Measurements from ENCODE around the gene HIP1.
"Not testable (repeated sequence)": the region's sequence is repeated elsewhere in the genome, so short reads cannot be mapped to it uniquely, and the experiment has no call there.

HIP1 gene

DNA sequence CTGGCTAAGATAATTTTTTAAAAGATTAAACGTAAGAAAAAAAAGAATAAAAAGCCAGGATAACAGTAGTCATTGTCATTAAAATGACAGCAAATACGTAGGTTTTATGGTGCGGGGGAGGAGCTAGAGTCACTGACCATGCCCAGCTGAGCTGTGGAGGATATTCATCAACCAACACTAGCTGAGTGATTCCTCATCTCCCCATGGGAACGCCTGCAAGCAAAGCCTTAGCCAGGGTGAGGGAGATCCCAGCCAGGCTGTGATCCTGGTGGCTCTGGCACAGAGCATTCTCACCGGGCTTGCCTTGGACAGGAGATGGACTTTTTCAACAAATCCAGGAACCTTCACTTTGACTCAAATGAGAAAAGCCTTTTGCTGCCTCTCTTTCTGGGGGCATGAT, 94.2 kb downstream of the HIP1 start:
- no peak for DNase-seq (ENCODE audit: low spot score)
- no peak for FAIRE-seq

DNA sequence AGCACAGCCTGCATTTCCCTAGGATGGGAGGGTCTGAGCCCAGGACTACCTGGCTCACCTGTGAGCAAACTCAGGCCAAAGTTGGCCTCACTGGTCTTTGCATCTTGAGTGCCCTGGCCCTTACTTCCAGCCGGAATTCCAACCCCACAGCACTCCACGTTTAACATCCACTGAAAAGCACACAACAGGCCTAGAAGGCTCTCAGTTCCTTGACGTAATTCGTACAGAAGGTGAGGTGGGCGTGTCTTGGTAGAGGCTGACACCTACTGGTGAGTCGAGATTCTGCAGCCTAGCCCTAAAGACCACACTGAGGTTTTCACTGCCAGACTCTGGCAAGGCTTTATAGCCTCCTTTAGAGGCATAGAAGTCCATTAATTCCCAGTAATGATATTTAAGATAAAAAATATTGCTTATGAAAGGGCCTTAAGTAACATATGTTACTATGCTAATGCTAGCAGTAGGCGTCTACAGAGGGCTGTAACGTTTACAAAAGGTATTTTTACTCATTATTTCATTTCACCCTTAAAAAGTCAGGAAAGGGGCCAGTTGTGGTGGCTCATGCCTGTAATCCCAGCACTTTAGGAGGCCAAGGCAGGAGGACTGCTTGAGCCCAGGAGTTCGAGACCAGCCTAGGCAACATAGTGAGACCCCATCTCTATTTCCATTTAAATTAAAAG, 95.8 kb downstream of the HIP1 start:
- FAIRE-seq (no peak), DNase-seq (ENCODE audit: low spot score) (peak; percentile 54)

DNA sequence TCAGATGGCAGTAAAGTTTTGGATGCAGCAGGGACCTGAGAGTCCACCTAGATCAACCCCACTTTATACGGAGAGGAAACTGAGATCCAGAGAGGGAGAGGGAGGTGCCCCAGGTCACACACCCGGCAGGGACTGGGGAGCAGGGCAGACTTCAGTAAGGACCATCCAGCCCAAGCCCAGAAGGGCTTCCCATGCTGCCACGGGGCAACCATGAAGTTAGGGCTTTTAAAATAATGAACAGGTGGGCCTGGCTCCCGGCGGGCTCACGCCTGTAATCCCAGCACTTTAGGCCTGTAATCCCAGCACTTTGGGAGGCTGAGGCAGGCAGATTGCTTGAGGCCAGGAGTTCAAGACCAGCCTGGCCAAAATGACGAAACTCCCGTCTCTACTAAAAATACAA, 98.5 kb downstream of the HIP1 start:
- DNase-seq (ENCODE audit: low spot score) (no peak), FAIRE-seq (no peak)

DNA sequence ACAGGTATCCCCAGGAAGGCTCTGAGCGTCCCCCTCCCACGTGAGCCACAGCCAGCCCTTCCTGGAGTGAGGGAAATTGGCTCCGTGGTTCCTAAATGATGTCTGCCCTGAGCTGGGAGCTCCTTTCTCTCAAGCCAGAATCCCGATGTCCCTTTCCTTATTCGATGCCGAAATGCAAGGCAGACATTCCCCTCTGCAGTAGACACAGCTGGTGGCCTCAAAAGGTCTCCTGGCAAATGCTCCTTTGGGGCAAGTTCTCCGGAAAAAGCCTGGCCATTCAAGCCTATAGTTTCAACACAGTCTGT, 98.9 kb downstream of the HIP1 start:
- no peak for DNase-seq (ENCODE audit: low spot score)

DNA sequence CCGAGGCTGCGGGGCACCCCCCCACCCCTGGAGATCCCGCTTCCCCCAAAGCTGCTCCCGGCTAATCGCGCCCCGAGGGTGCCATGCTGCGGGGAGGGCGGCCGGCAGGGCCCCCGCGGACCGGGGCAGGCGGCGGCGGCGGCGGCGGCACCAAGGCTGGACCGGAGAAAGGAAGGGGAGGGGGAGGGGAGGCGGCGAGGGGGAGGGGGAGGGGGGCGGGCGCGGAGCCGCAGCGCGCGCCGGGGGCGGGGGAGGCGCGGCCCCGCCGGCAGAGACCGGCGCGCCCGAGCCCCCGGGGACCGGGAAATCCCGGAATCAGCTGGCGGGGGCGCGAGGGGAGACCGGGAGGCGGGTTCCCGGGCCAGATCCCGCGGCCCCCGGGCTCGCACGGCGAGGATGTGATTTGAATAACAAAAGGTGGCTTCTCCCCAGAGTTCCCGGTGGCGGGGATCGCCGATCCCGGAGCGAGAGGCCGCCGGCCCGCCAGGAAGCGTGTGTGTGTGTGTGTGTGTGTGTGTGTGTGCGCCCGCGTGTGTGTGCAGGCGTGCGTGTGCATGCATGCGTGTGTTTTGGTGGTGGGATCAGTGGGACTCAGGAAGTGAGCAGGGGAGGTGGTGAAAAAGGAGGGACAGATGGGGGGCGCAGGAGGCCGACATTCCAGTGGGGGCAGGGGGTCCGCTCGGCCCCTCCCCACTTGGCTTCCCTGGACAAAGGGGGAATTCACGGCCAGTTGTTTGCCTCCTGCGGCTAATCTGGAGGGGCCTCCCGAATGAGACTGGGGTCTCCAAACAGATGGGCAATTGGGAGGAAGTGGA, 99.5 kb downstream of the HIP1 start:
- no peak for FAIRE-seq

More for the DNA sequence above, 98.9 kb downstream of the HIP1 start:
- no peak for FAIRE-seq

DNA sequence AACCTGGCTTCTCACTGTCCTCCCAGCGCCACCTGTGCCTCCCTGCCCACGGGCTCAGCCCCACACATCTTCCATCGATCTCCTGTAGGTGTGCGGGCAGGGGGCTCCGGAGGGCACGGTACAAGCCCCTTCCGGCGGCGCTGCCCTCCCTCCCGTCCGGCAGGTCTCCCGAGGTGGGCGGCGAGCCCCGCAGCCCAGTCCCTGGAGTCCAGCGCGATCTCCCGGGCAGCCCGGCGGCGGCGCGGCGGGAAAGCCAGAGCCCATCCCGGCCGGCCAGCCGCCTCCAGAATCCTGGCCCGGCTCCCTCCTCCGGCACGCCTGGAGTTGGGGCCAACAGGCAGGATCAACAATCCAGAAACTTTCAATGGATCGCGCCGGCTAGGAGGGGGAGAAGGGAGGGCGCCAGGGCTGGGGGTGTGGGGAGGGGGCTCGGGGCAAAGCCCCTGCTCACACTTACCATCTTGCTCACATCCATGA, 100.1 kb downstream of the HIP1 start:
- FAIRE-seq (no peak), DNase-seq (ENCODE audit: low spot score) (no peak)

More for the DNA sequence above, 99.5 kb downstream of the HIP1 start:
- no peak for DNase-seq (ENCODE audit: low spot score)

DNA sequence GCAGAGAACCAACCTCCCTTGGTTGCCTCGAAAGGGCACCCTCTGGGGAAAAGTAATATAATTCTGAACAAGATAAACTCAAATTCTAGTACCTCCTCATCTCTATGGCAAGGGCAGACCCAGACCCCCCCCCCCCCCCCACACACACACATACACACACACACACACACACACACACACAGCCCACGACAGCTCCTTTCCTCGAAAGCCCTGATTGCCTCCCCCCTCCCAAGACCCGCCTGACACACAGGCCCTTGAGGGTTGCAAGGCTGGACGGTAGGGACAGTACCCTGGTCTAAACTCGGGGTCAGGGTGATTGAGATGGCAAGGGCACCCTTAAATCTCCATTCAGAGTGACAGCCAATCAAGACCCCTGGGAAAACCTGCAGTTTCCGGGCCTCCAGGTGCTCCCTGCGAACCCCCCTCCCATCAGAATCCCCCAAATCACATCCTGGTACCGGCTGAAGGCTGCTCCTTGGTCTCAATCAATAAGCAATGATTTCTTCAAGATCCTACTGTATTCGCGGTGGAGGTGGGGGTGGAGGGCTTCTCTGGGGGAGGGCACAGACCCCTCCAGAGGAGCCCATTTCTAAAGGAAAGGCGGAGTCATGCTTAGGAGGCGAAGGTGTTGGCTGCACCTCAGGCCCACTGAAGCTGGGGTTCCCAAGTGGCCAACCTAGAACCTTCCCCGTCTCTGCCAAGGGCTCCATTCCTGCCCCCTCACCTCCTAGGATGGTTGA, 100.7 kb downstream of the HIP1 start:
- no peak for DNase-seq (ENCODE audit: low spot score)
- no peak for FAIRE-seq

DNA sequence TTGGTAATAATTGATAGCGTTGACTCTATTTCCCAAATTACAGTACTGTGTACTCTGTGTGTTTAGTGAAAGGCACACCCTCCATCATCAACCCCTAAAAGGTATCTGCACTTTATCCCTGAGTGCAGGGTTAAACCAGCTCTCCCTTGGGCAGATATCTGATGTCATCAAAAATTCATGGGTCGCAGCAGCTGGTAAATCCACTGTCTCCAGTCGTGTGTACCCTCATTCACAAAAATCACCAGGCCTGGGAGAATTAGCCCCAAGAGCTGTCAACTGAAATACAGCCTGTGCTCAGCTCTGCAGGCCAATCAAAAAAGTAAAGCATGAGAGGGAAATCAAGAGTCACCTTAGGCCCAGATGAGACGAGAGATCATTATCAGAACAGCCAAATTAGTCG, 103.7 kb downstream of the HIP1 start:
- no peak for DNase-seq (ENCODE audit: low spot score)
- no peak for FAIRE-seq

DNA sequence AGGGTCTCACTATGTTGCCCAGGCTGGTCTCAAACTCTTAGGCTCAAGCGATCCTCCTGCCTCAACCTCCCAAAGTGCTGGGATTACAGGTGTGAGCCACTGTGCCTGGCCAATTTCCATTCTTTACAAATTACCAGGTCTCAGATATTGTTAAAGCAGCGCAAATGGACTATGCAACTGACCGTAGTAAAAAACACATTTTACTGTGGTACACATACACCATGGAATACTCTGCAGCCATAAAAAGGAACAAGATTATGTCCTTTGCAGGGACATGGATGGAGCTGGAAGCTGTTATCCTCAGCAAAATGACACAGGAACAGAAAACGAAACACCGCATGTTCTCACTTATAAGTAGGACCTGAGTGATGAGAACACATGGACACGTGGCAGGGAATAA, 106.2 kb downstream of the HIP1 start:
- DNase-seq (ENCODE audit: low spot score); FAIRE-seq: not testable (repeated sequence)

DNA sequence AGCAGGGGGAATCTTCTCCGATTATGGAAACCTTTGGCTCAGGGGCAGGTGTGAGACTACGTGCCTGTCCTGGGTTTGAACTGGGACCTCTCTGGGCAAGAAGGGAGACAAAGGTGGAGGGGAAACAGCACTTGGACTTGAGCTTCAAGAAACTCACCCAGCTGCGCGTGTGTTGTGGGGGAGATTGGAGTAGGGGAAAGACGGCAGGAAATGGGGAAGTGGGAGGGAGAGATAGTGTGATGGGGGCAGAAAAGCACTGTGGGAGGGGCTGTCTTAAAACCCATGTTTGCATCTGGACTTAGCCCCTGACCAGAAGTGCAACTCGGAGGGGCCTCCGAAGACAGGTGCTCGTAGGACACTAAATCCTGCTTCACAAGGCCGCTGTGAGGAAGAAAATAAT, 107.0 kb downstream of the HIP1 start:
- FAIRE-seq = no peak
- no peak for DNase-seq (ENCODE audit: low spot score)

DNA sequence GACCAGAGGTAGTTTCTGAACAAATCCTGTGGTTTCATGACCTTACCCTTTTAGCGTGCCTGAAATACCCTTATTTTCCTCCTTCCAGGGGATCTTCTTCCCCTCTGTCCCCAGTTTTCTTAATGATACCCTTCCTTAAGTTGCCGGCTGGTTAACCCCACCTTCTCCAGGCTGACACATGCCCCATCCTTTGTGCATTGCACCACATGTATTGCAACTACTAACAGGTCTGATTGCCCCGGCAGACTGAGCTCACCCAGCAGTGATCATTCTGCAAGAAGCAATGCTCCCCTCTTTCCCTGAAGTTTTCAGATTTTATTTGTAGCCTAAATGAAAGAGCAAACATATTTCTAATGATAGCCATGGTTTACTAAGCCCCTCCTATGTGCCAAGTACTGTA, 108.2 kb downstream of the HIP1 start:
- FAIRE-seq (no peak), DNase-seq (ENCODE audit: low spot score) (no peak)

DNA sequence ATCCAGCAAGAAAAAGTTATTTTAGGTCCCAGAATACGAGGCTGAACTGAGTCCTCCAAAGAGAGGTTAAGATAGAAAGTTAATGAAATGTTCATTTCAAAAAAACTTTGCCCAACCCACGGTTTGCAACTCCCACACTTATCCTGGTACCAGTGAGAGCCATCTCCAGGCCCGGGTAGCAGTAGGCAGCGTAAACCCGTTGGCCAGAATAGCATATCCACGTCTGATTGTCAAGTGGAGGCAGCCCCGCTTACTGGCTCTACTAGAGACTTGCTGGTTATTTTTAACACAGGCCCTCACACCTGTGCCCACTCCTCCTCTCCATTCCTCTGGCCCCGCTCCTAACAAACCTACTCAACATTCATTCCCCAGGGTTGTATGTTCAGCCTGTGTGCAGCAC, 109.7 kb downstream of the HIP1 start:
- FAIRE-seq = no peak
- no peak for DNase-seq (ENCODE audit: low spot score)

DNA sequence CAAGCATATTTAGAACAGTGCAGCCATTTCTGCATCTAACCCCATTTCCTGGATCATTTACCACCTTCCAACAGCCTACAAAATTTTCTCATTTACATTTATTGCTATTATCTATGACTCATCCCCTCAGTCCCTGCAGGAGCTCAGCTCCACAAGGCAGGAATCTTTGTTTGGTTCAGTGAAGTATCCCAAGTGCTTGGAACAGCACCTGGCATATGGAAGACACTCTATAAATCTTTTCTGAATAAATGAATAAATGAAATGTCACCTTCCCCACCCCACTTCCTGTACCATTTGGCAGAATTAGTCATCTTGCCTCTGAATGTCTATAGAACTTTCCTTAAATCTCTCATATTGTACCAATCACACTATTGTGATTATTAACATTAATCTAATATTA, 110.7 kb downstream of the HIP1 start:
- DNase-seq (ENCODE audit: low spot score) = no peak
- FAIRE-seq = no peak

DNA sequence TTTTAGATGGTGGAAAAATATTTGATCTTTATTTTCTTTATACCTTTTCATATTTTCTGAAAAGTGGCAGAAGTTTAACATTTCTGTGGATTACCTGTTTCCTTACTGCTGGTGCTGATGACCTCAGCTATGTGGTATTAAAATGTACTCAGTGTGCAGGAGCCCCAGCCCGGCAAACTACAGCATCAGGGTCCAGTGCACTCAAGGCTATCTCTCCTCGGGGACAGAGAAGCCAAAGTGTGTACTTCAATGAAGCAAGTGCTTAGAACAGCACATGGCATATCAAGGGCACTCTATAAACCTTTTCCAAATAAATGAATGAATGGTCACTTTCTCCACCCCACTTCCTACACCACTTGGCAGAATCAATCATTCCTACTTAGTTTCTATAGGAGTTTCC, 111.8 kb downstream of the HIP1 start:
- FAIRE-seq = no peak

DNA sequence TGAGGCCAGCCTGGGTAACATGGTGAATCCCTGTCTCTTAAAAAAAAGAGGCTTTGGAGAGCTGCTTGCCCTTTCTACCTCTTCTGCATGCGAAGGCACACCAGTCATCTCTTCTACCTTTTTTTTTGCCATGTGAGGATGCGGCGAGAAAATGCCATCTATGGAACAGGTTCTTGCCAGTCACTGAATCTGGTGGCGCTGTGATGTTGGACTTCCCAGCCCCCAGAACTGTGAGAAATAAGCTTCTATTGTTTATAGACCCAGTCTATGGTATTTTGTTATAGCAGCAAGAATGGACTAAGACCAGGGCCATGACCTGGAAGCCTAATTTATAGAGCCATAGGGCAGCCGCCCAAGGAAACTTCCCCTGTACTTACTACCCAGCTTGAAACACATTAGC, 112.9 kb downstream of the HIP1 start:
- FAIRE-seq = no peak
- no peak for DNase-seq (ENCODE audit: low spot score)

More for the DNA sequence above, 111.8 kb downstream of the HIP1 start:
- no peak for DNase-seq (ENCODE audit: low spot score)

DNA sequence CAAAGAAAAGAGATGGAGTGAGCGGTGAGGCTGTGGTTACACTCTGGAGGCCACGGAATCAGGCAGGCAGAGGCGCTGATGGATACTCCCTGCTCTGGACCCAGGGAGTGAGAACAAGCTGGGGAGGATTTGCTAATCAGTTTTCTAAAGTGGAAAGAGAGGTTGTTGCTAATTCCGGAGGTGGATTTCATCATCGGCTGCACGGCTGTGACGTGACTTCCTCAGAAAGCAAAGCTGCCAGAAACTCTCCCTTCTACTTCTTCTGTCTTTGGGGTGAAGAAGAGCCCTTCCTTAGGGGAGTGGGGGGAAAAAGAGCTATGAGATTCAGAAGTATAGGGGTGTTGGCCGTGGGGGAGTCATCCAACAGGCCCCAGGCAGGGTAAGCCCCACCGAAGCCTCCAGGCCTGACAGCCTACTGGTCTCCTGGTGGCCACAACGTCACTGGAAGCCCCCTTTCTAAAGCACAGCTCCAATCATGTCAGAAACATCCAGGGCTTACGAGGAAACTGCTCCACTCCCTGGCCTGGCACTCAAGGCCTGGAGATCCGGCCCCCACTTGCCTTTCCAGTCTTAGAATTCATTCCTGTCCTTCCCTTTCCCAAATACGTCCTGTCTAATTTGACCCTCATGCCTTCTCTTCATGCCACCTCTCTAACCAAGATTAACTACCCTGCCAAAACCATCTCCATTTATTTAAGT, 114.5 kb downstream of the HIP1 start:
- FAIRE-seq = no peak
- no peak for DNase-seq (ENCODE audit: low spot score)

DNA sequence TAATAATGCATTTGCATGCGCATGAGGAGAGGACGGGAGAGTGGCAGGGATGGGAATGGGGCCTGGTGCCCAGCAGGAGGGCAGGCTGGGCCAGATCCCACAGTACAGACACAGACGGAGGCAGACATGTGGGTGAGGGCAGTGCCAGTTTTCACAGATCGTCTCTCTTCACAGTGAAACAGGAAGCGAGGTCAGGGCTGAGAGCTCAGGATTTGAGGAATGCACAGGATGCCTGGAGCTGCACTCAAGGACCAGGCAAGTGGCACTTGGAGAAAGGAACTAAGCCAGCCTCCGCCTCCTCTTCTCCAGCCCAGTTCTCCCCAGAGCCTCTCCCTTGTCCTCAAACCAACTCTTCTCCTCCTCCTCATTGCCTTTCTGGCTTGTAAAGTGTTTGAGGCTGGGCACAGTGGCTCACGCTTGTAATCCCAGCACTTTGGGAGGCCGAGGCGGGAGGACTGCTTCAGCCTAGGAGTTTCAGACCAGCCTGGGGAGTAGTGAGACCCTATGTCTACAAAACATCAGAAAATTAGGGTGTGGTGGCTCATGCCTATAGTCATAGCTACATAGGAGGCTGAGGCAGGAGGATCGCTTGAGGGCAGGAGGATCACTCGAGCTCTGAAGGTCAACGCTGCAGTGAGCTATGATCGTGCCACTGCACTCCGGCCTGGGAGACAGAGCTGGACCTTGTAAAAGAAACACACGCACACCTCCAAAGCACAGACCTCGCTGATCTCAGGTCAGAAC, 115.2 kb downstream of the HIP1 start:
- FAIRE-seq (no peak), DNase-seq (ENCODE audit: low spot score) (no peak)

DNA sequence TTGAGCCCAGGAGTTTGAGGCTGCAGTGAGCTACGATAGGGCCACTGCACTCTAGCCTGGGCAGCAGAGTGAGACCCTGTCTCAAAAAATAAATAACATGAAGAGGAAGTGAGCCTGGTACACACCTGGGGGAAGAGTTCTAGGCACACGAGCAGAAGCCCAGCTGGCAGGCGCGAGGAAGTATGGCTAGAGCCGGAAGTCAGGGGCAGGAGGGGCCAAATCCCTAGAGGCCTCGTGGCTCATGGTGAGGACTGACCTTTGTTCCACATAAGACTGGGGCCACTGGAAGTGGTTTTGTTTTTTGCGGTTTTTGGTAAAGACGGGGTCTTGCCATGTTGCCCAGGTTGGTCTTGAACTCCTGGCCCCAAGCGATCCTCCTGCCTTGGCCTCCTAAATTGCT, 117.6 kb downstream of the HIP1 start:
- FAIRE-seq (no peak), DNase-seq (ENCODE audit: low spot score) (no peak)

DNA sequence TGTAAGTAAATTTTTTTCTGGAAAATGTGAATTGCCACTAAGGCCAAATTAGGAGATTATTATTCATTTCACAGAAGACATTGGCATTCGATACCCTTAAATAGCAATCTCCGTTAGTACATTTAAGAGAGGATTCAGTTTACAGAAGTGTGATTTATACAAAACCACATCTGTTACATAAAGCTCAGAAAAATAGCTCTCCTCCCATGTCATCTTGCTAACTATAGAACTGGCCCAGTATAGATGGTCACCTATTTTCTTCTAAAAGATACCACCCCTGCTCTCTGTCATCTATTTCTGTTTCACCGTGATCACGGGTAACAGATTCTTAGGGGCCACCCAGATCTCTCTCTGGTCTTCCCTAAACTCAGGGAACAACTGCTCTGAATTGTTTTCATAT, 119.1 kb downstream of the HIP1 start:
- no peak for DNase-seq (ENCODE audit: low spot score)

DNA sequence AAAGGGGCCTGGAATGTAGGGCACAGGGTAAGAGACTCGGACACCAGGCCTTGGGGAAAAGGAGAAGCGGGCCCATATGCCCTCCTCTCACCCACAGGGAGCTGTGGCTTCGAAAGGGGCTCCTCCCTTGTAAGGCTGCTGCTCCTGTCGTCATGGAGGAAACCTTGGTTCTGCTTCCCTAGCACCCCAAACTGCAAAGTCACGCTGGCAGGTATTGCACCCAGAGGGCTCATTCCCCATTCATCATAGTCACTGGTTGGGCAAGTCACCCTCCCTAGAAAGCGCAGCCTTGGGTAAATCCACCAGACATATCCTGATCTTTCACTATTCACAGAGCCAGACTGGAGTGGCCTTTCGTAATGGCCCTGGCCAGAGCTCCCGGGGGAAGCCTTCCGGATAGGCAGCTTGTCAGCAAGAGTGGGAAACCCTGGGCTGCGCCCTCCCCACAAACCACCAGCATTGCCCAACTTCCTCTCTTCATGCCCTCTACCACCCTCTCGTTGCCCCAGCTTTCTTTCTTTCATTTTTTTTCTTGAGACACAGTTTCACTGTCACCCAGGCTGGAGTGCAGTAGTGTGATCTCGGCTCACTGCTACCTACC, 121.0 kb downstream of the HIP1 start:
- DNase-seq (ENCODE audit: low spot score) (no peak), FAIRE-seq (no peak)

More for the DNA sequence above, 119.1 kb downstream of the HIP1 start:
- no peak for FAIRE-seq

All from RCC 7860 (cell line).